T1000 (cell line): ENCODE data around the gene VAMP3.

Source experiments
- DNase-seq: peaks from one replicate; lab custom pipeline; 2025; ENCODE audit warnings: mixed read lengths; lab: John Stamatoyannopoulos, UW

Gene VAMP3, protein sequence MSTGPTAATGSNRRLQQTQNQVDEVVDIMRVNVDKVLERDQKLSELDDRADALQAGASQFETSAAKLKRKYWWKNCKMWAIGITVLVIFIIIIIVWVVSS

DNA sequence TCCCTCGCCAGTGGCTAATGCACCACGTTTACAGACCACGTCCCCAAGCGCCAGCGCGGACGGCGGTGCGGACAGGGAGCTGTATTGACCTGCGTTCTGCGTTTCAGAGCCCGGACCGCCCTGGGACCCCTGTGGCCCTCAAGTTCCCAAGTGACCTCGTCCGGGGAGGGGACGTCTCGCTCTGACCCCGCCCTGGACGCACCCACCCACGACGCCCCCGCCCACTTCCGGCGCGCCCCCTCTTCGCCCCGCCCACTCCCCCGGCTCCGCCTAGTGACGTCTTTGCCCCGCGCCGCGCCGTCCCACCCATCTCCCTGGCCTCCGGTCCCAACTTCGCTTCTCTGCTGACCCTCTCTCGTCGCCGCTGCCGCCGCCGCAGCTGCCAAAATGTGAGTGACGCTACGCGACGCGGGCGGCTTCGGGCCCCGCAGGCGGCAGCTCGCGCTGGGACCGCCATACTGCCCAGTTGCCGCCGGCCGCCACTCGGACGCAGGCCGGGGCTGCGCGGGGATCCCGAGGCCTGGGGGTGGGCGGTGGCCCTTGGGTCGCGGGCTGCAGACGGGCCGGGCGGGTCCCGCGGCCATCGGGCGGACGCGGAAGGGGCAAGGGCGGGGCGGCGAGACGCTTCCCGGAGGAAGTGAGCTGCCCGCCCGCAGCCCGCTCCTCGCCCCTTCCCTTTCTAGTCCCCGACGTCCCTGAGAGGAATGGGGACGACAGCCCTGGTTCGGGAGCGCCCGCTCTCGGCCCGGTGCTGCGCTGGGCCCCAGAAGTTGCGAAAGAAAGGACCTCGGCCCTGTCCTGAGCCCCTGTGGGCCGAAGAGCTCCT, at the start of gene VAMP3:
VAMP3 (plus strand) TSS at position 300 of the 826 bp plus-strand sequence; CDS start at position 388, 88 bp downstream.
- DNase-seq, result peak; percentile 71

DNA sequence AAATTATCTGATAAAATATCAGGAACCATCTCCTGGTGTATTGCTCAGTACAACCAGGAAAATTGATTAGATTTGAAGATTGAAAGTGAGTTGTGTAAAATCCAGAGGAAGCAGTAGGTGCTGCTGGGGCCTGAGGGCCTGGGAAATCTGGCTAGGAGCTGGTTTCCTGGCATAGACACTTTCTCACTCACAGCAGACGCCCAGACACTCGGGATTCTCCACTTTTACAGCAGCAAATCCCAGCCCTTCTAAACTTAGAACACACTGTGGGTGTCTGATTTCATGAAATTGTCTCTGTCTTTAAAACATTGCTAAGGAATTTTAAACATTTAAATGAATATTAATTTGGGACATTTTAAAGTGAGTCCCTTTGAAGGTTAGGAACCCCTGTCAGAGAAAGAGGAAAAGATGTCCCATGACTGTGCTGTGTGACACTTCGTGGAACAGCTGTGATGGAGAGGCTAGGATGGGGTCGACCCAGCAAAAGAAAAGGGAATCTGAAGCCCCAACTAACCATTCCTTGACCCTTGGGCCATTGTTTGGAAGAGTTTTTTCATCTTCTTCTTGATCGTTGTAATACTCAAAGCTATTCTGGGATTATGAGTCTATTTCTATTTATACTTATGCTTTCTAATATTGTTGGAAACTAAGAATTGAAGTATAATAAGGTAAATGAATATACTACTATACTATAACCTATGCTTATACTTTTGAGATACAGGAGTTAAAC, 49.0 kb upstream of the VAMP3 start:
- no peak for DNase-seq

DNA sequence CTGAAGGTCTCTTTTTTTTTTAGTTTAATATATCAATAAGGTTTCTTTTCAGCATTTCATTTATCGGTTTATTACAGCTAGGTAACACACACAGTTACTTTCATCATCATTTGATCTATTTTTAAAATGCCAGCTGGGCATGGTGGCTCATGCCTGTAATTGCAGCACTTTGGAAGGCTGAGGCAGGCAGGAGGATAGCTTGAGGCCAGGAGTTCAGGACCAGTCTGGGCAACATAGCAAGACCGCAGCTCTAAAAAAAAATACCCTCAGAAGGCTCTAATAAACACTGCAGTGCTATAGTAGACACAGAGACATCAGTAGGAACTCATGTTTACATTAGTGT, 48.5 kb upstream of the VAMP3 start:
- DNase-seq, result no peak

DNA sequence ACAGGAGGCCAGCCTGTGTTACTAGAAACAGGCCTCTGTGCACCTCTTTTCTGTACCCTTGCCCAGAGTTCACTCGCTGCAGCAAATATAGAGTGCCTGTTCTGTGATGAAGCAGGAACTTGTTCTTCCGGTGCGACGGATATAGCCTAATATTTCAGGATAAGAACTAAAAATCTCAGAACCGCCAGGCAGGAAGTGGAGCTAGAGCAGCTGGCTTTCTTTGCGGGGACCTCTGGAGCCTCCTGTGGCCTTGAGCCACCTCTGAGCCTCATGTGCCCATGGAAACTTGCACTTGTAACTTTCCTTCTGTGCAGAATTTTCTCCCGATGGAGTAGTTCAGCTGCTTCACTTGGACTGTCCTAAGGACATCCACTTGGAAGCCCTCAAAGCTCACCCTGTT, 44.5 kb upstream of the VAMP3 start:
- DNase-seq, result no peak

DNA sequence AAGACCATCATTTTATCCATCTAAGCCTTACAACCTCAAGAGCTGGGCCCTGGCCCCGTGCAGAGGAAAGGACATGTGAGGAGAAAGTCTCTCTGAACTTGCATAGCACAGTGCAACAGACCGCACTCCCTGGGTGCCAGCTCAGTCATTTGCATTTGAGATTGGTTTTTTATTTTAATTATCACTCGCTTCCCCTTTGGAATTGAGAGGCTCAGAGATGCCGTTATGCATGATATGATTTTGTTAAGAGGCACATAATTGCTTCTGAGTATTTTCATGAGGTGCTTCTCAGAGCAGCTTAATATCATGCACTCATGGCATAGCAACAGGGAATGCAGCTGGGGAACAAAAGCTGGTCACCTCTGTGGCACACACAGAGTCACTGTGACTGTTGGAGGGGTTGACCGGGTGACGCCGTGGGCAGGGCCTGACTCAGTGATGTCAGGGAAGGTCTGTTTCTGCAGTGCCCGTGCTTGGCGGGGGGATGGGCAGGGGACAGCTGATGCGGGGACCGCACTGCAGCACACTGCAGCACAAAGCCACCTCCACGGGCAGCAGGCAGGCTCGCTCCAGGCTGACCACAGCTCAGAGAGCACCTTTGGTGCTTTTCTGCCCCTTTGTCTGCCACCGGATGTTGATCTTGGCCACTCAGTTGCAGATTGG, 43.2 kb upstream of the VAMP3 start:
- DNase-seq, result no peak

DNA sequence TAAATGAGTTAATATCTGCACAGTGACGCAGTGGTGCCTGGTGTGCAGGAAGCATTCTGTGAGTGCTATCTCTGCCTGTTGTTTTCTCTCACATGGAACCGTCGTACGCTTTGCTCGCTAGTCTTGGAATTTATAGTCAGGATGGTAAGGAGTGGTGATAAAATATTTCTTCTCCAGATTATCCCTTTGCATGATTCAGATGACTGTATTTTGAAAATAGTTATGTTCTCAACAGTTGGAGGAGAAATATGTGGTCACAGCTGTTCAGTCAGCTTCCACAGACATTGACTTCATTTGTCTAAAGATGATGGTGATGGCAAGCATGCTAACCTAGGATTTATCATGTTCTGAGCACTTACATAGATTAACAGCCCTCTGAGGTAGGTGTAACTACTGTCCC, 41.3 kb upstream of the VAMP3 start:
- no peak for DNase-seq

DNA sequence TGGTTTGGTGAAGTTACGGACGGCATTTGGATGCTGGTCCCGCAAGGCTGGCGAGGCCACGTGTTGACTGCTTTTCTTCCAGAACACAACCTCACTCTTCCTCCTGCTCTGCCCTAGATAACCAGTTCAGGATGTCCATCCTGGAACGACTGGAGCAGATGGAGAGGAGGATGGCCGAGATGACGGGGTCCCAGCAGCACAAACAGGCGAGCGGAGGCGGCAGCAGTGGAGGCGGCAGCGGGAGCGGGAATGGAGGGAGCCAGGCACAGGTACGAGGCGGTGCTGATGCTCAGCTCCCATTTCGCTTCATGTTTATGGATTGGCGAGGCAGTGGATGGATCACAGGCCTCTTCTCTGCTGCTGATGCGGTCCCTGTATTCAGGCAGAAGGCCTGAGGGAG, 38.8 kb upstream of the VAMP3 start:
- no peak for DNase-seq

DNA sequence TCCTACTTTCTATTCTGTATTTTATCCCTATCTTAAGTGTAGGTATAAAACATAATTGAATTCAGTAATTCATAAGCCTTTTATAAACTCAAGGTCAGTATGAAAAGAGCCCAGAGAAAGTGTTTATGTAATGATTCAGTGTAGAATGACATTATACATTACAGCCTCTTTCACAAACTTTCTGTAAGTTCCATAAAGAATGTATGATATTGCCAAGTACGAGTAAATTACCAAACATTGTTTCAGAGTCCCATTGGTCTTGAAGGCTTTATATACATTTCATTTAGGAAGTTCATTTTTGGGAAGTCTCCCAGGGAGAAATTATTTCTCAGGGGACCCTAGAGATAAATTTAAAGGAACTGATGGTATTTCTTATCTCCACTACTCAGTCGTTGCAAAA, 37.8 kb upstream of the VAMP3 start:
- DNase-seq, result no peak

DNA sequence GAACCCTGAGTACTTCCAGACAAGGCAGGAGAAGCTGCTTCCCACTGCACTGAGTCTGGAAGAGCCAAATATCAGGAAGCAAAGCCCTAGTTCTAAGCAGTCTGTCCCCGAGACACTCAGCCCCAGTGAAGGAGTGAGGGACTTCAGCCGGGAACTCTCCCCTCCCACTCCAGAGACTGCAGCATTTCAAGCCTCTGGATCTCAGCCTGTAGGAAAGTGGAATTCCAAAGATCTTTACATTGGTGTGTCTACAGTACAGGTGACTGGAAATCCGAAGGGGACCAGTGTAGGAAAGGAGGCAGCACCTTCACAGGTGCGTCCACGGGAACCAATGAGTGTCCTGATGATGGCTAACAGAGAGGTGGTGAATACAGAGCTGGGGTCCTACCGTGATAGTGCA, 33.1 kb upstream of the VAMP3 start:
- no peak for DNase-seq

DNA sequence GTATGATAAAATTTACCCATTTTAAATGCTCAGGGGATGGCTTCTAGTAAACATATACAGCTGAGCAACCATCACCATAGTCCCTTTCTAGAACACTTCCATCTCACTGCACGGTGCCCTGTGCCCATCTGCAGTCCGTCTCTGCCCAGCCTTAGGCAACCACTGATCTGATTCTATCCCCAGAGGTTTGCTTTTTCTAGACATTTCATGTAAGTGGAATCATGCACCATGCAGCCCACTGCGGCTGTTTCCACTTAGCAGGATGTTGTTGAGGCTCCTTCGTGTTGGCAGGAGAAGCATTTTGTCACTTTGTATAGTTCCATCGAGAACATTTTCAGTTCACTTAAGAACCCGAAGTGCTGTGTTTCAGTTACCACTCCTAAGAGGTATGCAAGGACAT, 27.8 kb upstream of the VAMP3 start:
- no peak for DNase-seq

DNA sequence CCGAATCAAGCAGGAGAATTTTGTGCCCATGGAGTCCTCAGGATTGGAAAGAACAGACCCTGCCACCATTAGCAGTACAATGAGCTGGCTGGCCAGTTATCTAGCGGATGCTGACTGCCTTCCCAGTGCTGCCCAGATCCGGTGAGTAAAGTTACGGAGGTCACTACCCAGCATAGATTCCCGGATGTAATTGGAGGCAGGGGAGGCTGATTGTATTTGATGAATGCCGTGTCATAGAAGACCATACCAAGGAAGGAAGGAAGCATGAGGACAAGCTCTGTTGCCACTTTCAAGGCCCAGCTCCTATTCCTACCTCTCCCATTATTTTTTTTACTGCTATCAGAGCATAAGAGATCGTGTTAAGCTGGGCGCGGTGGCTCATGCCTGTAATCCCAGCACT, 26.2 kb upstream of the VAMP3 start:
- no peak for DNase-seq

DNA sequence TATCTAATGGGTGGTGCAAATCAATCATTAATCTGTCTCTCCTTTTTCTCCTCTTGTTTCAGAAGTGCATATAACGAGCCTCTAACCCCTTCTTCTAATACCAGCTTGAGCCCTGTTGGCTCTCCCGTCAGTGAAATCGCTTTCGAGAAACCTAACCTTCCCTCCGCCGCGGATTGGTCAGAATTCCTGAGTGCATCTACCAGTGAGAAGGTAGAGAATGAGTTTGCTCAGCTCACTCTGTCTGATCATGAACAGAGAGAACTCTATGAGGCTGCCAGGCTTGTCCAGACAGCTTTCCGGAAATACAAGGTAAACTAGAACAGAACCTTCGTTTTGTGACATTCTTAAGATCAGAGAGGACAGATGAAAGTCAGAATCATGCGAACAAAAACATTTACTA, 25.3 kb upstream of the VAMP3 start:
- DNase-seq, result no peak

DNA sequence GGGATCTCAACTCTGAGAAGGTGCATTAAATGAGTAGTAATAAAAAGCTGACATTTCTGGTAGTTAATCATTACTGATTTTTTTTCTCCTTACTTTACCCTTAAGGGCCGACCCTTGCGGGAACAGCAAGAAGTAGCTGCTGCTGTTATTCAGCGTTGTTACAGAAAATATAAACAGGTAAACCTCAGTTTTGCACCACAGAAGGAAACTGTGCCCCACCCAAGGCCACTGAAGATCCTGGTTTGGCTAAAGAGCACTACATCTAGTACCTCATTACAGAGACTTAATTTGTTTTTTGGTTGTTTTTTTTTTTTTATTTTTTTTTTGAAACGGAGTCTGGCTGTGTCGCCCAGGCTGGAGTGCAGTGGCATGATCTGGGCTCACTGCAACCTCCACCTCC, 23.5 kb upstream of the VAMP3 start:
- no peak for DNase-seq

DNA sequence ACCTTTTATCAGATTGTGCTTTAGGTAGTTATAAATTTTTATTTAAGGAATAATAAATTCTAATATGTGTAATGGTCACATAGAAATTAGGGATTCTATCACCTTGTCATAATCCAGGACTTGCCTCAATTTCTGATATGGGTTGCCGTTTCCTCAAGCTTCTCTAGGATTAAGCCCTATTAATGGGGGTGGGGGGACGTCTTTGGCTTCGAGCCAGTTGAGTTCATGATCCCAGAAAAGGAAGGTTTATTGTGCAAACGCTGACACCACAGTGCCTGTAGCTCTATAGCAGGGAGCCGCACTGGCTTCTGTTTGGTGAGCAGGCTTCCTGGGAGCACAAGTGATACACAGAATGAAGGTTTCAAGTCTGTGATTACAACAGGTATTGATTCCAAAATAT, 22.0 kb upstream of the VAMP3 start:
- no peak for DNase-seq

DNA sequence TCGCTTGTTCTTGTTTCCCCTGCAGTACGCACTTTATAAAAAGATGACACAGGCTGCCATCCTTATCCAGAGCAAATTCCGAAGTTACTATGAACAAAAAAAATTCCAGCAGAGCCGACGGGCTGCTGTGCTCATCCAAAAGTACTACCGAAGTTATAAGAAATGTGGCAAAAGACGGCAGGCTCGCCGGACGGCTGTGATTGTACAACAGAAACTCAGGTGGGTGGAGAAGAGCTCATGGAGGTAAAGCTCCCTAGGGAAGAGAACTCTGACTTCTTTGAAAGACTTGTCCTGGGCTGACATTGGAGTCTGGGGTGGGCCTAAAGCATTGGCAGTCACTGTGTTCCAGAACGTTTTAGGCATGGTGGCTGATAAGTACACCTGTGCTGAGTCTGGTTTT, 19.9 kb upstream of the VAMP3 start:
- DNase-seq, result no peak

DNA sequence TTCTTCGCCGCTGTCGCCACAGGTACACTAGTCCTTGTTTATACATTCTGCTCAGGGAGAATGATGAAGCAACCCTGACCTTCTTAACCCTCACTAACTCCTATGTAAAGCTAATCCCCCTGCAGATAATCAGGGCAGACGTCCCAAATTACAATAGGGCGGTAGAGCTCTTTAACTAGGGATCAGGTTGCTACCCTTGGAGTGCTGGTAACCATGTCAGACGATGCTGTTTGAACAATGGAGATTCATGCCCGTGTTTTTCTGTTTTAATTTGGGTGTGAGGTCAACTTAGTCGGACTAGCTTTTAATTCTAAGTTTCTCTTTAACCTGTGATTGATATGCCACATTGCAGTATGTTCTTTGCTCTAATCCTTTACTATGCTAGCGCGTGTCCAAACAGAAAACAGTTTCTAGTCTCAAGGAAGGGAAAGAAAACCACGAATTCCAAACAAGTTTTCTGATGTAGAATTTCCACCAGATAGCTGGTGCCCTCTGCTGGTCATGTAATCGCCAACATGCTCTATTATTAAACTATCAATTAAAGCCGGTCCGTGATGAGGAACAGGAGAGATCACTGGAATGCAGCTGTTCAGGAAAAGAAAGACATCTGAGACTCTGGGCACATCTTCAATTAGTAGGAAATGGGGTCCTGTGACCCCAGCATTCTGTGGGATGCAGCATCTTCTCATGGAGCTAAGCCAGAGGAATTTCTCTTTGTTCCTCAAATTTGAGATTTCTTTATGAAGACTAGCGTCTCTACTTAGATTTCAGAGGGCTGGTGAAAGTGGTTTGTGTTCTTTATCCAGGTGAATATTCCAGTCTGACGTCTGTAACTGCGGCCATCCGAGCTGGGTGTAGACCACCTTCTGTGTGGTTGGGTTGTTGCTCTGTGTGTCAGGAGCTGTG, 18.3 kb upstream of the VAMP3 start:
- peak; percentile 43 for DNase-seq

DNA sequence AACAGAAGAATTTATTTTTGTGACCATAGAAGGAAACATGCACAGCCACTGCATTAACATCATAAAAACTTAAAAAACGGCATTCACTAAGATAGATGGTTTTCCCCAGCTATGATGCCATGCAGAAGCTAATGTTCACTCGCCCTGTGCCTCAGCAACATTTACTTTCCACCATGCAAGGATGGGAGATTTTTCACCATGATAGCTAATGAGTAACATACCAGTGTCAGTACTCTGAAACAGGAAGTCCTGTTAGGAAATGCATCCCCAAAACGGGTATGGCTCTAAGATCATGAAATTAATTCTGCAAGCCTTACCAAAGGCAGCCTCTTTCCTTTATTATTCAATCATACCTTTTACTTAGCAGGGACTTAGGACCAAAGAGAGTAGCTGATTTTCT, 17.5 kb upstream of the VAMP3 start:
- DNase-seq, result no peak

DNA sequence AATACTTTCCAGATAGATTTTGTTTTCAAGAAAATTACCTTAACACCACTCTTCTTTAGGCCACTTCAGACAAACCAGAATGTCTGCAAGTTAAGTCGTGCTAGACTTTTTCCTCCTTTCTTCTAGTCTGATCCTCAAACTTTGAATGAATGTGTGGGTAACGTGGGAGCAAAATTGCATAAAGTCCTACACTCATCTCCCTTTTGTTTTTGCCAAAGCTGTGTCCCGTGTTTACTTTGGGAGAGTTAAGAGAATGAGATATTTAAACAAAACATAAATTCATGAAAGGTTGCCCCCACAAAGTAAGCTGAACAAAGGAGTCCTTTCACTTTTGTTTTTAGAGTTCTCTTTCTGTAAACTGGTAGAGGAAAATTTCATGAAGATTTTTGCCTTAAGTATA, 16.9 kb upstream of the VAMP3 start:
- DNase-seq, result no peak

DNA sequence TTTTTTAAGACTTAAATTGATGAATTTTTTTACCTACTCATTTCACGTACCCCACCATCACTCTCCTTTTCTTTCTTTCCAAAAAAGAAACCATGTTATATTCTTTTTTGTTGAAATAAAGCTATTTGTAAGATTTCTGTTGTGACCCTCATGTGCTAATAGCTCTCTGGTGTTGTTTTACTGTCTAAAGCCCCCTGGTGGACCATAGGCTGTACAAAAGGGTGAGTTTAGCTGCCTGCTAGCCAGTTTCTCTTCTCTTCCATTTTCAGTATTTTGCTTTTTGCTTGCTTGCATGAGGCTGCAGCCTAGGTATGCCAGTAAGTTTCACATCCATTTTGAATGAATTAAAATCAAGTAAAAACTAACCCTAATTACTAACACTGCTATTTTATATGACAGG, 15.6 kb upstream of the VAMP3 start:
- no peak for DNase-seq

DNA sequence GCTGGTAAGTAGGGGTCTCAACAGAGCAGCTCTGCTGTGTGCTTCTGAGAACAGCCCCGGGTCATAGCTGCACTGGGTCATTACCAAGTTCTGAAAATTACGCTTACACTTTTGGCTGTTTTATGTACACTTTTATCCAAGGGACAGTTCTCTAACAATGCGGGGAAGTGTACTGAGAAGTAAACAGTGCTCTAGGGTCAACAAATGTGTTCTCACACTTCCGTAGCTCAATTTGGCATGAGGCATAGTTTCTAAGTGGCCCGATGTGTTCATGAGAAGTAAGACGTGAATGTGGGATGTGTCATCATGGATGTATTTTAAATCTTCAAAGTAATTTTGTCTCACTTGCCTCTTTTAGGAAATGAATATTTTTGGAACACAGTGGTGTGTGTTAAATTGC, 10.9 kb upstream of the VAMP3 start:
- no peak for DNase-seq

DNA sequence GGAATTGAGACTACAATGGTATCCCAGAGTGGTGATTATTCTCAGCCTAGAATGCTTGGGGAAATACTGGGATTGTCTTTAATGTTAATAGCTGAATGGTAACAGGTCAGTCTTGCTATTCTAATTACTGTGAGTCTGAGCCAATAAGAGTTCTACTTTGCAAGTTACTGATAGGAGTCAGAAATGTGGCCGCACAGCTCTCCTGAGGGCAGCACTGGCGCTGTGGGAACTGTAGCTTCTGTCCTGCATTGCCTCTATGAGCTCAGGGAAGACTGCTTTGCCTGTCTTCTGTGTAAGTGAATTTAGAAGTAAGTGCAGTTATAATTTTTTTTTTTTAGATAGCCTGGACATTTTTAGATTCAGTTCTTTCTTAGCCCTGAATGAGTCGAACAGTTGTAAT, 10.0 kb upstream of the VAMP3 start:
- no peak for DNase-seq

DNA sequence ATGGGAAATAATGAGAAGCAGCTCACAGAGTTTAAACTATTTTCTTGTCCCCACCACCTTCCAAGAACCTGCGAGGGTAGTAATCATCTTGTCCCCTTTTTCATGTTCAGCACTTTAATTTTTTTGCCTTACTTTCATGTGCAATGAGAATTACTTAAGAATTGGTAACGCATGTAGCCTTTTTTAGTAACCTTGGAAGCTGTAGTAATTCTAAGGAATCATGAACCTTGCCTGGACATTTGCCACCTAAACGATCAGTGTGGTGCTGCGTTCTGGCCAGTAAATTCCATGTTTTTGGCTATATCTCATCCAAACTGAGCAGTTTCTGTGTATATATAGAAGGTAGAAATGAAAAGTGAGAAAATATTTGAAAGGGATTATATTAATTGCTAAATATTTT, 3.9 kb upstream of the VAMP3 start:
- DNase-seq, result no peak
